ENCODE results near the gene PGAP2. TPM values are rescaled to one million over a fixed set of nuclear protein-coding genes. Genes with fewer than 3 reads are reported as not detected.

Gene PGAP2
- total RNA-seq, 1 experiment from 2014 or later, result 30.5 TPM

GRCh38 chr11:3849297-3849874 lies 41.0 kb downstream of the PGAP2 start:
- peaks cover 5 to 19% of the 10 kb centered on the region in 2 experiments for H3K4me1 ChIP-seq (ENCODE audit: control insufficient read depth in 1 of 2, insufficient read depth in 2 of 2, low read length in 2 of 2)
- H3K27me3 ChIP-seq (ENCODE audit: insufficient read depth, low read length), result 0 out of 2 replicates have a peak, but pooled peaks cover 3% of the 10 kb centered on the region
- BruUV-seq (replicated peaks), result no TSS peak
- ChIA-PET CTCF (interaction anchor here (0.7 to 4.8 kb wide), 18 partner anchors 8 to 690 kb away, joined by 3 to 152 read pairs (median 5); partner anchors contain the start of gene RHOG), RAD21 (ENCODE audit: low non-redundant PET in 1 of 2, low total read pairs in 2 of 2, uncharacterized antibody in 2 of 2, unreplicated experiment in 2 of 2) (interaction anchor here (0.7 to 2.3 kb wide), 5 partner anchors 10 to 229 kb away, joined by 3 to 19 read pairs (median 5); no protein-coding TSS in a partner anchor), POLR2A (interaction anchor here (1.2 kb wide), 1 partner anchor 224 kb away, joined by 8 read pairs; no protein-coding TSS in a partner anchor)
- no peak overlapping the region for H3K9ac ChIP-seq (ENCODE audit: low read length)
- DNase-seq (ENCODE audit: low read depth, low spot score) (no peak), ATAC-seq (peak; percentile 91)
- peak; percentile 70 to 80 (median 77); a peak in 5 of 6 replicates for TF ChIP-seq CTCF (IDR thresholded peaks at IDR 0.05 in 2 of 3, conservative IDR thresholded peaks at IDR 0.05 in 1 of 3; ENCODE audit: borderline replicate concordance in 1 of 3, insufficient read depth in 1 of 3, low read depth in 2 of 3, low read length in 2 of 3)
- TF ChIP-seq, protein P1, sequence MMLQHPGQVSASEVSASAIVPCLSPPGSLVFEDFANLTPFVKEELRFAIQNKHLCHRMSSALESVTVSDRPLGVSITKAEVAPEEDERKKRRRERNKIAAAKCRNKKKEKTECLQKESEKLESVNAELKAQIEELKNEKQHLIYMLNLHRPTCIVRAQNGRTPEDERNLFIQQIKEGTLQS (IDR thresholded peaks at IDR 0.05), result no peak
- TF ChIP-seq RAD21 (IDR thresholded peaks at IDR 0.05; ENCODE audit: low read depth), result peak; percentile 77
- no peaks in the 10 kb centered on the region for H3K79me2 ChIP-seq (ENCODE audit: insufficient read depth, low read length)
- H3K27ac ChIP-seq (ENCODE audit: low read depth, low read length), result no peak overlapping the region
- H3K9me2 ChIP-seq (ENCODE audit: insufficient read depth), result no peaks in the 10 kb centered on the region
- no peaks in the 10 kb centered on the region for H3K9me3 ChIP-seq (ENCODE audit: control insufficient read depth in 1 of 2, insufficient read depth in 1 of 2, low read depth in 1 of 2, low read length in 2 of 2)
- H3K4me3 ChIP-seq (replicated peaks in 1 of 2; ENCODE audit: low read depth in 1 of 2, low read length in 2 of 2), result no peak overlapping the region
- no peak overlapping the region for H2AFZ ChIP-seq (ENCODE audit: low read depth, low read length, poor library complexity, severe bottlenecking)
- H3K36me3 ChIP-seq (ENCODE audit: control insufficient read depth in 1 of 2, insufficient read depth in 2 of 2, low read length in 2 of 2), result no peaks in the 10 kb centered on the region
- H3K4me2 ChIP-seq (ENCODE audit: low read length), result no peak overlapping the region
- no peaks in the 10 kb centered on the region for H4K20me1 ChIP-seq (ENCODE audit: insufficient read depth)
- intact Hi-C loops (cut with micrococcal nuclease), result loop anchor here (1.0 kb wide), 1 partner anchor 223 kb away; no protein-coding TSS in a partner anchor

GRCh38 chr11:3853545-3853842 lies 45.1 kb downstream of the PGAP2 start:
- no peak for DNase-seq (ENCODE audit: low read depth, low spot score)
- ChIA-PET RAD21 (ENCODE audit: low non-redundant PET in 1 of 2, low total read pairs in 2 of 2, uncharacterized antibody in 2 of 2, unreplicated experiment in 2 of 2) (no interaction called here), POLR2A (no interaction called here), CTCF (interaction anchor here (1.9 to 3.5 kb wide), 4 partner anchors 13 to 220 kb away, joined by 11 to 81 read pairs (median 36); partner anchors contain the start of gene RHOG)
- H3K4me2 ChIP-seq (ENCODE audit: low read length), result no peak overlapping the region
- ATAC-seq, result no peak
- no peak overlapping the region for H3K27ac ChIP-seq (ENCODE audit: low read depth, low read length)
- H2AFZ ChIP-seq (ENCODE audit: low read depth, low read length, poor library complexity, severe bottlenecking), result no peak overlapping the region
- H3K9me2 ChIP-seq (ENCODE audit: insufficient read depth), result no peaks in the 10 kb centered on the region
- no peaks in the 10 kb centered on the region for H3K36me3 ChIP-seq (ENCODE audit: control insufficient read depth in 1 of 2, insufficient read depth in 2 of 2, low read length in 2 of 2)
- H3K9me3 ChIP-seq (ENCODE audit: control insufficient read depth in 1 of 2, insufficient read depth in 1 of 2, low read depth in 1 of 2, low read length in 2 of 2), result no peaks in the 10 kb centered on the region
- no TSS peak for BruUV-seq (replicated peaks)
- no peaks in the 10 kb centered on the region for H4K20me1 ChIP-seq (ENCODE audit: insufficient read depth)
- H3K4me1 ChIP-seq (ENCODE audit: control insufficient read depth in 1 of 2, insufficient read depth in 2 of 2, low read length in 2 of 2), result peaks cover 8 to 23% of the 10 kb centered on the region in 2 experiments
- H3K27me3 ChIP-seq (ENCODE audit: insufficient read depth, low read length), result 0 out of 2 replicates have a peak, but pooled peaks cover 2% of the 10 kb centered on the region
- peaks cover 3% of the 10 kb centered on the region; the same call in 1 of the 2 replicates for H3K79me2 ChIP-seq (ENCODE audit: insufficient read depth, low read length)
- intact Hi-C loops (cut with micrococcal nuclease), result no loop called here
- no peak overlapping the region for H3K9ac ChIP-seq (ENCODE audit: low read length)
- H3K4me3 ChIP-seq (replicated peaks in 1 of 2; ENCODE audit: low read depth in 1 of 2, low read length in 2 of 2), result no peak overlapping the region
- TF ChIP-seq FOSL1 (IDR thresholded peaks at IDR 0.05; ENCODE audit: low read depth) (no peak), ZFX (IDR thresholded peaks at IDR 0.05) (no peak), MAX (IDR thresholded peaks at IDR 0.05) (no peak), POLR2AphosphoS5 (IDR thresholded peaks at IDR 0.05; ENCODE audit: low read depth, low read length) (no peak), EGR1 (IDR thresholded peaks at IDR 0.05; ENCODE audit: low read depth) (no peak), RAD21 (IDR thresholded peaks at IDR 0.05; ENCODE audit: low read depth) (no peak), CTCF (IDR thresholded peaks at IDR 0.05 in 2 of 3, conservative IDR thresholded peaks at IDR 0.05 in 1 of 3; ENCODE audit: borderline replicate concordance in 1 of 3, insufficient read depth in 1 of 3, low read depth in 2 of 3, low read length in 2 of 3) (no peak), YY1 (IDR thresholded peaks at IDR 0.05; ENCODE audit: extremely low read depth, insufficient replicate concordance, low read depth, low read length) (no peak), SRF (IDR thresholded peaks at IDR 0.05; ENCODE audit: low read depth) (no peak)

All from HCT116 (cell line).